K562 (cell line): ENCODE results near the gene SLC25A11. TPM values are rescaled to one million over a fixed set of nuclear protein-coding genes. Genes with fewer than 3 reads are reported as not detected.

Experiments used
- BMI1 ChIP-seq: fragments of 150-350 bp; IDR thresholded peaks from 2 replicates; pipeline ENCODE4 v1.6.1; 2014; ENCODE audit warnings: low read length
- FOXJ3 ChIP-seq: sonication (generic); formaldehyde crosslinking; IDR thresholded peaks from 2 replicates; pipeline ENCODE4 v1.4.0; 2020; ENCODE audit warnings: mild to moderate bottlenecking, missing genetic modification reagents
- HMG20A ChIP-seq: fragments of 450-650 bp; formaldehyde crosslinking; conservative IDR thresholded peaks from 2 replicates; pipeline ENCODE4 v1.4.0; 2020; ENCODE audit warnings: mild to moderate bottlenecking, mixed read lengths
- HNRNPK ChIP-seq: fragments of 200-400 bp; formaldehyde crosslinking; IDR thresholded peaks from one replicate; pipeline ENCODE4 v1.6.1; 2018; ENCODE audit warnings: mild to moderate bottlenecking, low read depth, low read length; ENCODE audit not compliant: poor library complexity, severe bottlenecking
- KDM2B ChIP-seq: fragments of 250-450 bp; sonication (Bioruptor Pico); IDR thresholded peaks from 2 replicates; pipeline ENCODE4 v1.8.0; 2021; ENCODE audit warnings: mild to moderate bottlenecking, moderate library complexity
- MED1 ChIP-seq: sonication (generic); formaldehyde crosslinking; IDR thresholded peaks from 2 replicates; pipeline ENCODE4 v1.8.1; 2023; ENCODE audit warnings: missing genetic modification reagents, borderline replicate concordance
- NFE2 ChIP-seq: IDR thresholded peaks from 2 replicates; pipeline ENCODE4 v1.6.1; 2014; ENCODE audit warnings: antibody characterized with exemption, low read depth
- NFIX ChIP-seq: fragments of 250-450 bp; sonication (Bioruptor Pico); IDR thresholded peaks from 2 replicates; pipeline ENCODE4 v1.4.0; 2020; ENCODE audit warnings: low read depth, mild to moderate bottlenecking, moderate library complexity
- PCBP2 ChIP-seq: fragments of 200-400 bp; formaldehyde crosslinking; IDR thresholded peaks from 2 replicates; pipeline ENCODE4 v1.6.1; 2018; ENCODE audit warnings: low read length, low read depth, mild to moderate bottlenecking, moderate library complexity; ENCODE audit not compliant: poor library complexity, severe bottlenecking
- PHB2 ChIP-seq: fragments of 450-650 bp; IDR thresholded peaks from 2 replicates; pipeline ENCODE4 v1.6.1; 2017; ENCODE audit warnings: low read depth
- SMAD1 ChIP-seq: fragments of 150-350 bp; IDR thresholded peaks from 2 replicates; pipeline ENCODE4 v1.6.1; 2014; ENCODE audit warnings: low read length, low read depth; ENCODE audit not compliant: partially characterized antibody
- SMARCA5 ChIP-seq: fragments of 450-650 bp; IDR thresholded peaks from 2 replicates; pipeline ENCODE4 v1.6.1; 2016
- TAL1 ChIP-seq: fragments of 450-650 bp; IDR thresholded peaks from 2 replicates; pipeline ENCODE4 v1.6.1; 2016; ENCODE audit warnings: mild to moderate bottlenecking
- YY1 ChIP-seq, 3 experiments: IDR thresholded peaks; 2 replicates each; pipeline ENCODE4 v1.6.1; 2011; ENCODE audit warnings: low read length in 2 of 3, mild to moderate bottlenecking in 2 of 3, moderate library complexity in 2 of 3, borderline replicate concordance in 1 of 3, control low read depth in 1 of 3, low read depth in 1 of 3; ENCODE audit not compliant: insufficient read depth in 3 of 3, insufficient replicate concordance in 2 of 3, control insufficient read depth in 1 of 3, insufficient read length in 1 of 3; ENCODE audit errors: extremely low read depth in 1 of 3
- ZBTB8A ChIP-seq: fragments of 450-650 bp; IDR thresholded peaks from 2 replicates; pipeline ENCODE4 v1.6.1; 2018; ENCODE audit warnings: mild to moderate bottlenecking, moderate library complexity; ENCODE audit not compliant: partially characterized antibody
- ZNF239 ChIP-seq: fragments of 250-450 bp; sonication (Bioruptor Pico); IDR thresholded peaks from 2 replicates; pipeline ENCODE4 v1.4.0; 2020; ENCODE audit warnings: mild to moderate bottlenecking
- ZNF444 ChIP-seq: fragments of 250-450 bp; sonication (Bioruptor Pico); IDR thresholded peaks from 2 replicates; pipeline ENCODE4 v1.4.0; 2020; ENCODE audit warnings: mild to moderate bottlenecking, moderate library complexity
- polyA plus RNA-seq, 8 experiments: library from polyadenylated mRNA; depleted of rRNA in 4 of 8; stranded (reverse) in 5 of 8; unstranded in 3 of 8; fragments of >200 nt; fragmentation: Nextera tagmentation in 2 of 8; fragmentation: Illumina TruSeq in 1 of 8; extraction: Ambion mirVana in 2 of 8; extraction: Trizol in 1 of 8; gene quantifications; 2 replicates each; pipeline versions ENCODE4 v1.2.1 to v1.2.3, GENCODE V29; 2011 to 2014; ENCODE audit warnings: inconsistent platforms in 1 of 8, missing spikeins in 1 of 8
- total RNA-seq, 7 experiments: library from RNA; depleted of rRNA in 6 of 7; stranded (reverse); fragments of >200 nt in 6 of 7; fragmentation: Illumina TruSeq in 2 of 7; extraction: Trizol in 2 of 7; gene quantifications; 2 replicates each; pipeline versions ENCODE4 v1.2.1 to v1.2.3, GENCODE V29; 2011 to 2021; ENCODE audit warnings: low replicate concordance in 1 of 7
- TF ChIP-seq, protein P1 (sequence below): fragments of 250-450 bp; sonication (Bioruptor Pico); IDR thresholded peaks from 2 replicates; pipeline ENCODE4 v1.5.0; 2021
- TF ChIP-seq, protein P2 (sequence below): IDR thresholded peaks from 3 replicates; pipeline ENCODE4 v1.6.1; 2011; ENCODE audit warnings: borderline replicate concordance, mild to moderate bottlenecking; ENCODE audit not compliant: insufficient read length, insufficient read depth
- TF ChIP-seq, protein P3 (sequence below): fragments of 450-650 bp; IDR thresholded peaks from 2 replicates; pipeline ENCODE4 v1.7.1; 2018; ENCODE audit warnings: mild to moderate bottlenecking, low read depth; ENCODE audit not compliant: partially characterized antibody
- TF ChIP-seq, protein P4 (sequence below), 3 experiments: IDR thresholded peaks in 2 of 3; conservative IDR thresholded peaks in 1 of 3; 2 replicates each; pipeline ENCODE4 v1.5.1; 2011 to 2012; ENCODE audit warnings: low read length in 3 of 3, mild to moderate bottlenecking in 3 of 3, control low read depth in 2 of 3, improper control_type of control experiment in 1 of 3, inconsistent platforms in 1 of 3, low read depth in 1 of 3, mixed read lengths in 1 of 3, moderate library complexity in 1 of 3; ENCODE audit not compliant: insufficient read depth in 2 of 3

SLC25A11 gene
- total and polyA plus RNA-seq, 9 of the 15 experiments (the other 6 are each of a cell fraction or from before 2014, with no cell fraction given), result 3.1 to 56.7 (median 32.9) TPM

DNA sequence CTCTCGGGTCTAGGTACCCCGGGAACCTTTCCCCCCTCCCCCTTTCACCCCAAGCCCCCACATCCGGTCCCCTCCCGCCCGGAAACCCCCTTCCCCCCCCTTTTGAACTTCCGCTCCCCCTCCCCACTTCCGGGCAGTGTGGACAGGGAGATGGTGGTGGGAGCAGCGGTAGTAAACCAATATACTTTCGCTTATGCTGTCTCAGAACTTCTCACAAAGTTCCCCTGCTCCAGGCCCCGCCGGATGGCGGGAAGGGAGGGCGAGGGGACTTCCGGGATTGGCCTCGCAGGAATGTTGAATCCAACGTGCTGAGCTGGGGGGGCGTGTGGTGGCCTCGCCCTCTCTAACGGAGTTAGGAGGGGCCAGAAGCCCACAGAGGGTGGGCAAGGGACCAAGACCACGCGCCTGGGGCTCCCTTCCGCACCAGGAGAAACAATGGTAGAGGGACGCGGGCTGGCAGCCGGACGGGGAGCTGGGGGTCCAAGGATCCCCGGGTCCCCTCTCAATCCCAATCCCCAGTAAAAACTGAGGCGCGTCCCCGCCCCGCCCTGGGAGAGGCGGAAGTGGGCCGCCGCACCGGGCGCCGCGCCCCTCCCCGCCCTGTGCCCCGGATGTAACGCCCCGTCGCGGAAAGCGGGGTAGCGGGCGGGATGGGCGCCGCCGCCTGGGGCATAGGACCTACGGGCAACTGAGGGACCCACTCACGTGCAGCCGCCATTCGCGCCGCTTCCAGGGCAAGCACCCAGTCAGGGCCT lies 7.7 kb upstream of the SLC25A11 start (continued):
- TF ChIP-seq YY1 (IDR thresholded peaks at IDR 0.05; ENCODE audit: borderline replicate concordance in 1 of 3, control insufficient read depth in 1 of 3, extremely low read depth in 1 of 3, insufficient read depth in 3 of 3, insufficient read length in 1 of 3, insufficient replicate concordance in 2 of 3, low read depth in 1 of 3, low read length in 2 of 3) (no peak), PHB2 (no peak), SMAD1 (no peak), SMARCA5 (no peak), HMG20A (CRISPR knock-in tag) (no peak), ZNF239 (CRISPR knock-in tag) (no peak), FOXJ3 (CRISPR knock-in tag) (no peak), MED1 (CRISPR knock-in tag) (no peak), TAL1 (no peak), ZNF444 (CRISPR knock-in tag) (no peak), NFE2 (no peak), HNRNPK (no peak), ZBTB8A (no peak), NFIX (CRISPR knock-in tag) (no peak), BMI1 (no peak), KDM2B (CRISPR knock-in tag) (no peak), PCBP2 (no peak)
- TF ChIP-seq, protein P1, sequence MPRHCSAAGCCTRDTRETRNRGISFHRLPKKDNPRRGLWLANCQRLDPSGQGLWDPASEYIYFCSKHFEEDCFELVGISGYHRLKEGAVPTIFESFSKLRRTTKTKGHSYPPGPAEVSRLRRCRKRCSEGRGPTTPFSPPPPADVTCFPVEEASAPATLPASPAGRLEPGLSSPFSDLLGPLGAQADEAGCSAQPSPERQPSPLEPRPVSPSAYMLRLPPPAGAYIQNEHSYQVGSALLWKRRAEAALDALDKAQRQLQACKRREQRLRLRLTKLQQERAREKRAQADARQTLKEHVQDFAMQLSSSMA (CRISPR knock-in tag), result no peak
- TF ChIP-seq, protein P2, sequence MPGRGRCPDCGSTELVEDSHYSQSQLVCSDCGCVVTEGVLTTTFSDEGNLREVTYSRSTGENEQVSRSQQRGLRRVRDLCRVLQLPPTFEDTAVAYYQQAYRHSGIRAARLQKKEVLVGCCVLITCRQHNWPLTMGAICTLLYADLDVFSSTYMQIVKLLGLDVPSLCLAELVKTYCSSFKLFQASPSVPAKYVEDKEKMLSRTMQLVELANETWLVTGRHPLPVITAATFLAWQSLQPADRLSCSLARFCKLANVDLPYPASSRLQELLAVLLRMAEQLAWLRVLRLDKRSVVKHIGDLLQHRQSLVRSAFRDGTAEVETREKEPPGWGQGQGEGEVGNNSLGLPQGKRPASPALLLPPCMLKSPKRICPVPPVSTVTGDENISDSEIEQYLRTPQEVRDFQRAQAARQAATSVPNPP, result no peak
- TF ChIP-seq, protein P3, sequence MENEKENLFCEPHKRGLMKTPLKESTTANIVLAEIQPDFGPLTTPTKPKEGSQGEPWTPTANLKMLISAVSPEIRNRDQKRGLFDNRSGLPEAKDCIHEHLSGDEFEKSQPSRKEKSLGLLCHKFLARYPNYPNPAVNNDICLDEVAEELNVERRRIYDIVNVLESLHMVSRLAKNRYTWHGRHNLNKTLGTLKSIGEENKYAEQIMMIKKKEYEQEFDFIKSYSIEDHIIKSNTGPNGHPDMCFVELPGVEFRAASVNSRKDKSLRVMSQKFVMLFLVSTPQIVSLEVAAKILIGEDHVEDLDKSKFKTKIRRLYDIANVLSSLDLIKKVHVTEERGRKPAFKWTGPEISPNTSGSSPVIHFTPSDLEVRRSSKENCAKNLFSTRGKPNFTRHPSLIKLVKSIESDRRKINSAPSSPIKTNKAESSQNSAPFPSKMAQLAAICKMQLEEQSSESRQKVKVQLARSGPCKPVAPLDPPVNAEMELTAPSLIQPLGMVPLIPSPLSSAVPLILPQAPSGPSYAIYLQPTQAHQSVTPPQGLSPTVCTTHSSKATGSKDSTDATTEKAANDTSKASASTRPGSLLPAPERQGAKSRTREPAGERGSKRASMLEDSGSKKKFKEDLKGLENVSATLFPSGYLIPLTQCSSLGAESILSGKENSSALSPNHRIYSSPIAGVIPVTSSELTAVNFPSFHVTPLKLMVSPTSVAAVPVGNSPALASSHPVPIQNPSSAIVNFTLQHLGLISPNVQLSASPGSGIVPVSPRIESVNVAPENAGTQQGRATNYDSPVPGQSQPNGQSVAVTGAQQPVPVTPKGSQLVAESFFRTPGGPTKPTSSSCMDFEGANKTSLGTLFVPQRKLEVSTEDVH, result no peak
- TF ChIP-seq, protein P4, sequence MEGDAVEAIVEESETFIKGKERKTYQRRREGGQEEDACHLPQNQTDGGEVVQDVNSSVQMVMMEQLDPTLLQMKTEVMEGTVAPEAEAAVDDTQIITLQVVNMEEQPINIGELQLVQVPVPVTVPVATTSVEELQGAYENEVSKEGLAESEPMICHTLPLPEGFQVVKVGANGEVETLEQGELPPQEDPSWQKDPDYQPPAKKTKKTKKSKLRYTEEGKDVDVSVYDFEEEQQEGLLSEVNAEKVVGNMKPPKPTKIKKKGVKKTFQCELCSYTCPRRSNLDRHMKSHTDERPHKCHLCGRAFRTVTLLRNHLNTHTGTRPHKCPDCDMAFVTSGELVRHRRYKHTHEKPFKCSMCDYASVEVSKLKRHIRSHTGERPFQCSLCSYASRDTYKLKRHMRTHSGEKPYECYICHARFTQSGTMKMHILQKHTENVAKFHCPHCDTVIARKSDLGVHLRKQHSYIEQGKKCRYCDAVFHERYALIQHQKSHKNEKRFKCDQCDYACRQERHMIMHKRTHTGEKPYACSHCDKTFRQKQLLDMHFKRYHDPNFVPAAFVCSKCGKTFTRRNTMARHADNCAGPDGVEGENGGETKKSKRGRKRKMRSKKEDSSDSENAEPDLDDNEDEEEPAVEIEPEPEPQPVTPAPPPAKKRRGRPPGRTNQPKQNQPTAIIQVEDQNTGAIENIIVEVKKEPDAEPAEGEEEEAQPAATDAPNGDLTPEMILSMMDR (IDR thresholded peaks at IDR 0.05 in 2 of 3, conservative IDR thresholded peaks at IDR 0.05 in 1 of 3; ENCODE audit: insufficient read depth in 2 of 3, low read depth in 1 of 3, low read length in 3 of 3), result no peak
